ENCODE data around the gene MCEMP1. TPM values are rescaled to one million over a fixed set of nuclear protein-coding genes. Genes with fewer than 3 reads are reported as not detected.

MCEMP1 gene
- total RNA-seq, 2 experiments from 2014 or later = not detected

DNA sequence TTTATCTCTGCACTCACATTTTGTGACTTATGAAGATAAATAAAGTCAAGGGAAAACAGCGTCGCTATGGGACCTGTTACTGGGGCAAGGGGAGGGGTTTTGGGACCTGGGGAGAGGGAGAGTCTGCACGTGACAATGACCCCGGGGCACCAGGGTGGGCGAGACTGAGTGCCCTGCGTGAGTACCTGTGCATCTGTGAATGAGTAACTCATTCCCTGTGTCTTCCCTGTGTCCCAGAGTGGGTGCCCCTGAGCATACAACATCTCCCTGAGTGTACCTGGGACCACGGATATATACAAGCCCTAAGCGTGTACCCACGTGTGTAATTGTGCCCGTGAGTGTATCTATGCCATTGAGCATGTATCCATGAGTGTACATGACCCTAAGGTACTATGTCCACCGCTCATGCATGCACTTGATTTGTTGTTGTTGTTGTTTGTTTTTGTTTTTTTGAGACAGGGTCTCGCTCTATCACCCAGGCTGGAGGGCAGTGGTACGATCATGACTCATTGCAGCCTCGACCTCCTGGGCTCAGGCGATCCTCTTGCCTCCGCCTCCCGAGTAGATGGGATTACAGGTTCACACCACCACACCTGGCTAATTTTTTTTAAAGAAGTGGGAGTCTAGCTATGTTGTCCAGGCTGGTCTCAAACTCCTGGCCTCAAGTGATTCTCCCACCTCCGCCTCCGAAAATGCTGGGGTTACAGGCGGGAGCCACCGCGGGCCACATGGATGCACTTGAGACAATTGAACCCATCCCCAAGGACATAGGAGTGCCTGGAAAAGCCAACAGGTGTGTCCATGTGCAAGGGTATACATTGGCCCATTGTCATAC is 3.1 kb downstream of the MCEMP1 start:
- H3K27ac Mint-ChIP-seq = peak overlapping the region; percentile 44
- H3K36me3 Mint-ChIP-seq (ENCODE audit: low read depth) = peaks cover 10% of the 10 kb centered on the region
- peaks cover 46% of the 10 kb centered on the region for H3K4me1 Mint-ChIP-seq
- ChIA-PET CTCF (interaction anchor here (0.6 to 3.0 kb wide), 45 partner anchors 9 to 581 kb away, joined by 3 to 55 read pairs (median 5); partner anchors contain the start of genes ARHGEF18, CD209, MAP2K7 and MCOLN1), POLR2A (interaction anchor here (0.9 to 2.7 kb wide), 7 partner anchors 19 to 222 kb away, joined by 3 to 15 read pairs (median 5); partner anchors contain the start of genes PET100, STXBP2 and XAB2)
- no peak for DNase-seq
- no peaks in the 10 kb centered on the region for H3K9me3 Mint-ChIP-seq
- H3K4me3 Mint-ChIP-seq = peak overlapping the region; percentile 88
- peaks cover 31% of the 10 kb centered on the region for H3K27me3 Mint-ChIP-seq

DNA sequence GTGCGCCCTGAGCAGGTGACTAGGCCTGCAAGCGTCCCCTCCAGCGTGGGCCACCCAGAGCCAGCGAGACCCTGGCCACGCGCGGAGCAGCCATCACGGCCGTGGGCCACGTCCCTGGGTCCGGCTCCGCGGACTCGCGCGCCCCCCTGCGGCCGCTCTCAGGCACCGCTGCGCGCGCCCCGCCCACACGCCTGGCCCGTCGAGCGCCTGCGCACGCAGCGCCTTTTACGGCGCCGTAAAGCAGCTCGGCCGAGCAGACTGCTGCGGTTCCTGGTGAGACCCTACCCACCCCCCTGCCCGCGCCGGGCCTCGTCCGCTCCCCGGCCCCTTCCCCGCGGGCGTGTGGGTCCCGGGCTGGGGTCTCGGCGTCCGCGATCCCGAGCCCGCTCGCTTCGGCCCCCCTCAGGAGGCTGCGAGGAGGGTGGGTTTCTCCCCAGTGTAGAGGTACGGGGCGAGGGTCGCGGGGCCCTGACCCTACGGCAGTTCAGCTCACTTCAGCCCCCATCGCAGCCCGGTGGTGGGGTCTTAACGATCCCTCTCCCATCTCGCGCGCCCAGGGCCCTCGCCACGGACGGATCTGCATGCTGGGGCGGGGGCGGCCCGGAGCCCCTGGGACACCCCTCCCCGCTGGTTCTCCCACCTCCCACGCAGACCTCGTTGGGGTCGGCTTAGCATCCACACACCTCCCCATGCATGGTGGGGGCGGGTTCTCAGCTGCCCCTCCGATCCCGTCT is 3.9 kb downstream of the MCEMP1 start, which contains the start of gene TRAPPC5:
TSS of gene TRAPPC5 (plus strand) at position 228 of the 734 bp plus-strand sequence. CDS start 1,421 bp downstream, outside the sequence.
- H3K36me3 Mint-ChIP-seq (ENCODE audit: low read depth) = peaks cover 14% of the 10 kb centered on the region
- H3K4me3 Mint-ChIP-seq = peak within 1 kb of the TSS; percentile 88
- H3K27ac Mint-ChIP-seq = peak within 1 kb of the TSS; percentile 84
- H3K27me3 Mint-ChIP-seq = peaks cover 29% of the 10 kb centered on the region
- peaks cover 44% of the 10 kb centered on the region for H3K4me1 Mint-ChIP-seq
- no peaks in the 10 kb centered on the region for H3K9me3 Mint-ChIP-seq
- CTCF ChIA-PET = interaction anchor here (0.6 to 3.0 kb wide), 65 partner anchors 8 to 581 kb away, joined by 3 to 55 read pairs (median 4); partner anchors contain the start of genes ARHGEF18, CD209, MAP2K7 and MCOLN1
- DNase-seq = peak; percentile 89
- POLR2A ChIA-PET = interaction anchor here (0.9 to 2.7 kb wide), 10 partner anchors 18 to 221 kb away, joined by 3 to 15 read pairs (median 5); partner anchors contain the start of genes PET100, STXBP2 and XAB2

DNA sequence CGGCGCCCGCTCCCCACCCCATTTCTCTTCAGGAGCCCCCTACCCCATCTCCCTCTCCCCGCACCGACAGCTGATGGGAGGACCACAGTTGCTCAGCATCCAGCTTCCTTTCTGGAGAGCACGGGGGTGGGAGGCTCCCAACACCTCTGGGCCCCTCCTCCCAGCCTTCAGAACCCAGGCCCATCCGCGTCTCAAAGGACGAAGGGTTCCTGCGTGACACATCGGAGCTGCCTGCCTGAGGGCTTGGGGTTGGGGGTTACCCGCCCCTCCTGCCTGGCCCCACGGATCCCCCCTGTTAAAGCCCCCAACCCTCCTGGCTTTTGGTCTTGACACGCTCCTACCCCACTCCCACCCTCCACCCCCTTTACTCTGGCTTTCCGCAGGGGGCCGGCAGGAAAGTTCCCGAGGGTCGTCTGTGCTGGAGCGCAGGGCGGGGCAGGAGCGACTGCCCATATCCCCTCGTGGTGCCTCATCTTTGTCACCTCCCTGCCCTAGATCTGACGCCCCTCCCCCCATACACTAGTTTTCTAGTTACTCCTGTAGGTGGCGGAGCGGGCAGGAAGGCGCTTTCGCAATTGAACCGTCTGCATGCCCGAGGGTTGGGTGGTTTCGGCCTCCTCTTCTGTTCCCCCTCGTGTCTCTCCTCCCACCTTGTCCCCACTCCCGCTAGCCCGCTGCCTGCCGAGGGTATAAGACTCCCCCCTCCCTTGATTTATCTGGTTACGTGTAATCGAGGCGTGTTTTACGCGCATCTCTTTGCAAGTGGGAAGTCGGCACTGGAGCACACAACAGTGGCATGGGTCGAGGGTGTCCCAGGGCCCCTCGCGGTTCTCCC is 4.7 kb downstream of the MCEMP1 start:
- Mint-ChIP-seq H3K9me3 (no peaks in the 10 kb centered on the region), H3K36me3 (ENCODE audit: low read depth) (peaks cover 14% of the 10 kb centered on the region), H3K27me3 (peaks cover 24% of the 10 kb centered on the region)

DNA sequence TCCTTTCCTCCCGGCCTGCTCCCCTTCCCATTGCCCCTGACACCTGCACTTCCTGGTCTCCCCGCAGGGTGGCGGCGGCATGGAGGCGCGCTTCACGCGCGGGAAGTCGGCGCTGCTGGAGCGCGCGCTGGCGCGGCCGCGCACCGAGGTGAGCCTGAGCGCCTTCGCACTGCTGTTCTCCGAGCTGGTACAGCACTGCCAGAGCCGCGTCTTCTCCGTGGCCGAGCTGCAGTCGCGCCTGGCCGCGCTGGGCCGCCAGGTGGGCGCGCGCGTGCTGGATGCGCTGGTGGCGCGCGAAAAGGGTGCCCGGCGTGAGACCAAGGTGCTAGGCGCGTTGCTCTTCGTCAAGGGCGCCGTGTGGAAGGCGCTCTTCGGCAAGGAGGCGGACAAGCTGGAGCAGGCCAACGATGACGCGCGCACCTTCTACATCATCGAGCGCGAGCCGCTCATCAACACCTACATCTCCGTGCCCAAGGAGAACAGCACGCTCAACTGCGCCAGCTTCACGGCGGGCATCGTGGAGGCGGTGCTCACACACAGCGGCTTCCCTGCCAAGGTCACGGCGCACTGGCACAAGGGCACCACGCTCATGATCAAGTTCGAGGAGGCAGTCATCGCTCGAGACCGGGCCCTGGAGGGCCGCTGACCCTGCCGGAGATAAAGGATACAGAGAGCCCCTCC is 5.4 kb downstream of the MCEMP1 start:
- Mint-ChIP-seq H3K9me3 (no peaks in the 10 kb centered on the region), H3K36me3 (ENCODE audit: low read depth) (peaks cover 14% of the 10 kb centered on the region), H3K27ac (no peak overlapping the region), H3K4me1 (peaks cover 31% of the 10 kb centered on the region), H3K4me3 (peak overlapping the region; percentile 88), H3K27me3 (peaks cover 17% of the 10 kb centered on the region)
- CTCF ChIA-PET = interaction anchor here (3.0 kb wide), 1 partner anchor 118 kb away, joined by 55 read pairs; no protein-coding TSS in a partner anchor
- no peak for DNase-seq
- POLR2A ChIA-PET = interaction anchor here (2.7 kb wide), 1 partner anchor 24 kb away, joined by 15 read pairs; no protein-coding TSS in a partner anchor

More for the DNA sequence above, 4.7 kb downstream of the MCEMP1 start:
- H3K4me1 Mint-ChIP-seq = peaks cover 37% of the 10 kb centered on the region
- DNase-seq = peak; percentile 87
- peak overlapping the region; percentile 84 for H3K27ac Mint-ChIP-seq
- ChIA-PET POLR2A (interaction anchor here (0.9 to 2.7 kb wide), 9 partner anchors 17 to 221 kb away, joined by 3 to 15 read pairs (median 5); partner anchors contain the start of genes PET100, STXBP2 and XAB2), CTCF (interaction anchor here (0.6 to 3.0 kb wide), 61 partner anchors 8 to 582 kb away, joined by 3 to 55 read pairs (median 5); partner anchors contain the start of genes ARHGEF18, MAP2K7, MCOLN1 and PET100)
- peak overlapping the region; percentile 88 for H3K4me3 Mint-ChIP-seq

DNA sequence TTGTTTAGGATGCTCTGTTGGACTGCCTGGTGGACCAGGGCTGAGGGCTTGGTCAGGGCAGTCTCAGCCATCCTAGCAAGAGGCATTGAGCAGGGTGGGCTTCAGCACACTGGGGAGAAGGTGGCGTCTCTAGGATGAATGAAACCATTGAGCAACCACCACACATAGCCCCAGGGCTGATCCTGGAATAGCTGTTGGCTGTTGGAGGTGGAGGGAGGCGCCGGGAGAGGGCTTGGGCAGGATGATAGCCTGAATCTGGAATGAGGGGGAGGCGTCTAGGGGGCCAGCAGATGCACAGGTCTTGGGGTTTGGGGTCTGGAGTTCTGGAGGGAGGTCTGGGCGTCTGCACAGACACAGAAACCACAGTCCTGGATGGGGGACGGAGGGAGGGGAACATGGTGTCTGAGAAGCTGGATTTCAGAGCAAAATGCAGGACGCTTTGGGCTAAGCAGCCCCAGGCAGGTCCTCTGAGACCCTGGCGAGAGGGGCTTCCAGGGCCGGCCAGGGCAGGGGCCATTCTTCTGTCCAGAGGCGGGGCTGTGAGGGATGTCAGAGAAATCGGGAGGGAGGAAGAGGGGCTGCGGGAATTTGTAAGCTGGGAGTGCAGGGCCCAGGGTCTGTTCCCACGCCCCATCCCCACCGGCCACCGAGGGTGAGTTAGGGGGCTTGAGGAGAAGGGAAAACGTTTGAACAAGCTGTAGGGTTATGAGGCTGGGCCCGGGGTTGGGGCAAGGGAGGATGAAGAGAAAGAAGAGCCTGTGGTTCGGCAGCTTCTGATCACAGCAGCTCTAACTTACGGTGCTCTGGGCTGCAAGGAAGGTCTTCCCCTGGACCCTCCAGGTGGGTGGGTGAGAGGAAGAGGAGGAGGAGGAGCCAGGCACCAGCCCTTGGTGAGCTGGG is 8.9 kb downstream of the MCEMP1 start:
- no peaks in the 10 kb centered on the region for H3K27me3 Mint-ChIP-seq
- ChIA-PET CTCF (interaction anchor here (1.2 kb wide), 1 partner anchor 118 kb away, joined by 4 read pairs; no protein-coding TSS in a partner anchor), POLR2A (interaction anchor here (1.0 kb wide), 1 partner anchor 13 kb away, joined by 3 read pairs; no protein-coding TSS in a partner anchor)
- H3K9me3 Mint-ChIP-seq = no peaks in the 10 kb centered on the region
- no peak overlapping the region for H3K4me3 Mint-ChIP-seq
- DNase-seq = no peak
- H3K4me1 Mint-ChIP-seq = peaks cover 5% of the 10 kb centered on the region
- peaks cover 14% of the 10 kb centered on the region for H3K36me3 Mint-ChIP-seq (ENCODE audit: low read depth)
- H3K27ac Mint-ChIP-seq = no peak overlapping the region

DNA sequence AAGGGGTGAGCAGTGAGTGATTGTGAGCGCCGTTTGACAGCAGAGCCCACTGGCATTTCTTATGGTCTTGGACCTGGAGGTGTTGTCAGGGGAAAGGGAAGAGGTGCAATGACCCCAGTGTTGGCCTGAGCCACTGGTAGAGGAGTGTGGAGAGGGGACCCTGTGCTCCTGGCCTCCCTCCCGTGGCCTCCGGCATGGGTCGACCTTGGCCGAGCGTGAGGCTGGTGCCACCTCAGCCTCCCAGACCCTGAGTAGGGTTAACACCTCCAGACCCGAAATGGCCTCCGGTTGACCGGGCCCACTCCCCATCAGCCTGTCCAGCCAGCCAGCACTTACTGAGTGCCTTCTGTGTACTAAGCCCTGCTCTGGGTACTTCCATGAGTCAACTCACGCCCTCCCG is 10.3 kb downstream of the MCEMP1 start:
- ChIA-PET POLR2A (no interaction called here), CTCF (no interaction called here)
- H3K4me3 Mint-ChIP-seq = no peak overlapping the region
- no peaks in the 10 kb centered on the region for H3K27me3 Mint-ChIP-seq
- H3K4me1 Mint-ChIP-seq = no peaks in the 10 kb centered on the region
- peaks cover 14% of the 10 kb centered on the region for H3K36me3 Mint-ChIP-seq (ENCODE audit: low read depth)
- no peak overlapping the region for H3K27ac Mint-ChIP-seq
- no peak for DNase-seq
- H3K9me3 Mint-ChIP-seq = no peaks in the 10 kb centered on the region

DNA sequence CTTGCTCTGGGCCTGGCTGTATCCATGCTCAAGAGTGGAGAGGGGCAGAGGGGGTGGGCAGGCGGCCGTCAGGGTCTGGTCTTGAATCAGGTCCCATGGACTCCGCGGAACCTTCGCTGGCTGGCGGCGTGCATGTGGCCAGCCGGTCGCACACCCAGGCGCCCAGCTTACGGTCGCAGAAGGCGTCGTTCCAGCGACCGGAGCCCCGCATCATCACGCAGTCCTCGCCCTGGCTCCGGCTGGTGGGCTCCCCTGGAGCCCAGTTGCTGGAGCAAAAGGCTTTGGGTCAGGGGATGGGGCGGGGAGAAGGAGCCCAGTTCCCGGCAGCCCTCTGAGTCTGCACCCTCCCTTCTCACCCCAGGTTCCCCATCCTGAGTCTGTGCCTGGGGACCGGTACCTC is 12.3 kb downstream of the MCEMP1 start:
- H3K36me3 Mint-ChIP-seq (ENCODE audit: low read depth) = peaks cover 4% of the 10 kb centered on the region
- POLR2A ChIA-PET = no interaction called here
- no peak overlapping the region for H3K27ac Mint-ChIP-seq
- no peaks in the 10 kb centered on the region for H3K9me3 Mint-ChIP-seq
- no peaks in the 10 kb centered on the region for H3K4me1 Mint-ChIP-seq
- H3K4me3 Mint-ChIP-seq = no peak overlapping the region
- H3K27me3 Mint-ChIP-seq = no peaks in the 10 kb centered on the region
- CTCF ChIA-PET = interaction anchor here (1.3 kb wide), 1 partner anchor 8 kb away, joined by 3 read pairs; the partner anchor contains the start of gene TRAPPC5
- DNase-seq = no peak

DNA sequence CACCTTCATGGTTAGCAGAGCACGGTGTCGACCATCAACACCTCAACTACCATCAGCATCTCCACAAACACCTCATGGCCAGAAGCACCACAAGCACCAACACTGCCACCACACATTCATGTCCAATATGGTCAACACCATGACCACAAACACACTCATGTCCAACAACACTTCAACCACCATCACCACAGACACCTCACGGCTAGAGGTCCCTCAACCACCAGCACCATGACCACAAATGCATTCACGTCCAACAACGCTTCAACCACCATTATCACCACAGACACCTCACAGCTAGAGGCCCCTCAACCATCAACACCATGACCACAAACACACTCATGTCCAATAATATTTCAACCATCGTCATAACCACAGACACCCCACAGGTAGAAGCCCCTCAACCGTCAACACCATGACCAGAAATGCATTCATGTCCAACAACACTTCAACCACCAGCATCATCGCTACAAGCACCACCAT is 13.9 kb downstream of the MCEMP1 start:
- no peak for DNase-seq
- no peaks in the 10 kb centered on the region for H3K4me1 Mint-ChIP-seq

DNA sequence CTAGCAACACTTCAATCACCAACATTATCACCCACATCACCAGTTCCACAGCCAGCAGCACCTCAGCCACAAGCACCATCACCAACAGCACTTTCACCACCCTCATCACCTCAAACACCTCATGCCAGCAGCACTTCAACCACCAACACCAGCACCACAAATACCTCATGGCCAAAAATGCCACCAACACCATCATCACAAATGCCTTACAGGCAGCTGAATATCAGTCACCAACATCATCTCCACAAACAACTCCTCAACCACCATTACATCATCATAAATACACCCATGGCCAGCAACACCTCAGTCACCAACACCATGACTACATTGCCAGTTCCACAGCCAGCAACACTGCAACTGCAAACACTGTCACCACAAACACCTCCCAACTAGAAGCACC is 14.6 kb downstream of the MCEMP1 start:
- H3K27ac Mint-ChIP-seq = no peak overlapping the region

More for the DNA sequence above, 13.9 kb downstream of the MCEMP1 start:
- CTCF ChIA-PET = no interaction called here
- no peaks in the 10 kb centered on the region for H3K36me3 Mint-ChIP-seq (ENCODE audit: low read depth)
- no peak overlapping the region for H3K27ac Mint-ChIP-seq
- H3K4me3 Mint-ChIP-seq = no peak overlapping the region
- H3K27me3 Mint-ChIP-seq = no peaks in the 10 kb centered on the region
- POLR2A ChIA-PET = no interaction called here
- H3K9me3 Mint-ChIP-seq = no peaks in the 10 kb centered on the region

DNA sequence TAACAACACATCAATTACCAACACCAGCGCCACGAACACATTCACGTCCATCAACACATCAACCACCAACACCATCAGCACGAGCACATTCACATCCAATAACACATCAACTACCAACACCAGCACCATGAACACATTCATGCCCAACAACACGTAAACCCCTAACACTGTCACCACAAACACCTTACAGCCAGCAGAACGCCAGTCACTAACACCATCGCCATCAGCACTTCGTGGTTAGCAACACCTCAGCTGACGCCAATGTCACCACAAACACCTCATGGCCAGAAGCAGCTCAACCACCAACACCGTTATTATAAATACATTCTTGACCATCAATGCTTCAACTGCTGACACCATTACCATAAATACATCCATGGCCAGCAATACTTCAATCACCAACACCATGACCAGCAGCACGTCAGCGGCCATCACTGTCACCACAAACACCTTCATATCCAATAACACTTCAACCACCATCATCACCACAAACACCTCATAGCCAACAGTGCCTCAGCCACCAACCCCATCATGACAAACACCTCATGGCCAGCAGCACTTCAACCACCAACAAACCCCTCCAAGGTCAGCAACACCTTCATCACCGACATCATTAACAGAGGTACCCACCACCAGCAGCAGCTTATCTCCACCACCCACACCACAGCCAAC is 15.7 kb downstream of the MCEMP1 start:
- Mint-ChIP-seq H3K4me3 (no peak overlapping the region), H3K27me3 (peaks cover 5% of the 10 kb centered on the region), H3K4me1 (no peaks in the 10 kb centered on the region), H3K27ac (no peak overlapping the region), H3K9me3 (no peaks in the 10 kb centered on the region), H3K36me3 (ENCODE audit: low read depth) (no peaks in the 10 kb centered on the region)
- CTCF ChIA-PET = no interaction called here
- DNase-seq = no peak
- POLR2A ChIA-PET = no interaction called here

More for the DNA sequence above, 14.6 kb downstream of the MCEMP1 start:
- Mint-ChIP-seq H3K27me3 (peaks cover 1% of the 10 kb centered on the region), H3K4me3 (no peak overlapping the region), H3K36me3 (ENCODE audit: low read depth) (no peaks in the 10 kb centered on the region), H3K9me3 (no peaks in the 10 kb centered on the region), H3K4me1 (no peaks in the 10 kb centered on the region)
- ChIA-PET POLR2A (no interaction called here), CTCF (no interaction called here)
- no peak for DNase-seq
